ENCODE data around the gene CALHM1. TPM values are rescaled to one million over a fixed set of nuclear protein-coding genes. Genes with fewer than 3 reads are reported as not detected.

Gene CALHM1
- total and polyA plus RNA-seq, 2 of the 8 experiments (the other 6 are each of a cell fraction or from before 2014, with no cell fraction given): 0.29 to 0.34 TPM

- H3K79me2 ChIP-seq (ENCODE audit: control insufficient read depth in 1 of 2, insufficient read depth in 2 of 2, low read length in 2 of 2): no peaks in the 10 kb centered on the region
- H3K27me3 ChIP-seq (replicated peaks in 1 of 4; ENCODE audit: control insufficient read depth in 3 of 4, extremely low read depth in 1 of 4, insufficient read depth in 3 of 4, low read length in 3 of 4): no peaks in the 10 kb centered on the region; a peak in 2 of 7 replicates
- H3K14ac ChIP-seq (ENCODE audit: insufficient read length): no peak overlapping the region
- DNase-seq (ENCODE audit: low read depth in 1 of 2, low spot score in 2 of 2) (no peak), FAIRE-seq (no peak)
- WGBS, 2 experiments (ENCODE audit: extremely low coverage in 1 of 2, insufficient coverage in 1 of 2, insufficient read length in 1 of 2, insufficient replicate concordance in 2 of 2, low coverage in 1 of 2, low lambda C conversion rate in 2 of 2, missing lambda C conversion rate in 1 of 2): 80% methylated on average over 4 of the region's 4 CpGs; no CpG with 5 or more reads in 1 of the 2 experiments
- CTCF ChIA-PET (ENCODE audit: partially characterized antibody): interaction anchor here (0.8 to 6.0 kb wide), 12 partner anchors 9 to 152 kb away, joined by 3 to 47 read pairs (median 4); partner anchors contain the start of gene CALHM3
- no peak overlapping the region for H3K9ac ChIP-seq (replicated peaks in 1 of 4; ENCODE audit: extremely low read depth in 1 of 4, low read depth in 3 of 4, low read length in 3 of 4)
- H3K9me3 ChIP-seq (ENCODE audit: insufficient read depth in 2 of 2, low read depth in 1 of 2, low read length in 1 of 2): no peaks in the 10 kb centered on the region
- H3K36me3 ChIP-seq (ENCODE audit: control insufficient read depth in 2 of 4, insufficient read depth in 4 of 4, low read length in 3 of 4): no peaks in the 10 kb centered on the region
- no peak overlapping the region for H2BK15ac ChIP-seq (ENCODE audit: low read length)
- no peak overlapping the region for H2AFZ ChIP-seq (ENCODE audit: low read length)
- no peak overlapping the region for H3K4me2 ChIP-seq (ENCODE audit: insufficient read depth in 1 of 2, low read depth in 2 of 2, low read length in 2 of 2)
- POLR2A ChIA-PET (ENCODE audit: partially characterized antibody): interaction anchor here (0.7 to 1.4 kb wide), 5 partner anchors 9 to 25 kb away, joined by 3 to 4 read pairs (median 3); partner anchors contain the start of gene CALHM3
- H4K8ac ChIP-seq (ENCODE audit: extremely low read depth, insufficient read depth, low read length): no peak overlapping the region
- no peak overlapping the region for H2BK20ac ChIP-seq (ENCODE audit: low read length)
- peaks cover 0 to 19% (median 9%) of the 10 kb centered on the region in 4 experiments; a peak in 5 of 7 replicates for H3K4me1 ChIP-seq (replicated peaks in 1 of 4; ENCODE audit: control insufficient read depth in 3 of 4, insufficient read depth in 4 of 4, low read length in 3 of 4)
- no peak overlapping the region for H2AK5ac ChIP-seq (ENCODE audit: low read depth, low read length)
- H4K20me1 ChIP-seq (replicated peaks in 1 of 2; ENCODE audit: control insufficient read depth in 1 of 2, insufficient read depth in 2 of 2, low read length in 2 of 2): peaks cover 3% of the 10 kb centered on the region in 2 experiments
- H2BK12ac ChIP-seq (ENCODE audit: low read depth, low read length): no peak overlapping the region
- no peak overlapping the region for H2BK120ac ChIP-seq (replicated peaks; ENCODE audit: low read depth, low read length)
- no peak overlapping the region for H3K18ac ChIP-seq (ENCODE audit: extremely low read depth, low read length)
- no peak overlapping the region for H4K5ac ChIP-seq (ENCODE audit: insufficient read length, low read depth, low read length)
- no peaks in the 10 kb centered on the region for H3K79me1 ChIP-seq (ENCODE audit: low read depth, low read length)
- H4K91ac ChIP-seq (replicated peaks; ENCODE audit: insufficient read length, low read length): no peak overlapping the region
- no peak overlapping the region for H3K27ac ChIP-seq (ENCODE audit: low read depth, low read length)
- no peak overlapping the region for H3K4me3 ChIP-seq (ENCODE audit: extremely low read depth in 1 of 4, insufficient read depth in 2 of 4, low read depth in 3 of 4, low read length in 4 of 4)
- peaks cover 3% of the 10 kb centered on the region; the same call in 1 of the 2 replicates for H3K23me2 ChIP-seq (ENCODE audit: low read depth, low read length)
- no peak overlapping the region for H3K23ac ChIP-seq (ENCODE audit: insufficient read length)
- no peak overlapping the region for H3K4ac ChIP-seq (replicated peaks; ENCODE audit: insufficient read length, low read depth, low read length)
- H2BK5ac ChIP-seq (ENCODE audit: low read depth, low read length): no peak overlapping the region
- no peak overlapping the region for H3K56ac ChIP-seq (replicated peaks; ENCODE audit: insufficient read length, low read depth, low read length)
- no peak for TF ChIP-seq FOSL1 (IDR thresholded peaks at IDR 0.05; ENCODE audit: insufficient read depth, low read depth, low read length)
- TF ChIP-seq POLR2A (IDR thresholded peaks at IDR 0.05; ENCODE audit: control extremely low read depth in 1 of 2, low read depth in 2 of 2, low read length in 2 of 2): no peak
- TF ChIP-seq MAX (IDR thresholded peaks at IDR 0.05): no peak
- no peak for TF ChIP-seq CBX5 (IDR thresholded peaks at IDR 0.05; ENCODE audit: low read depth, low read length)
- TF ChIP-seq CREB1 (IDR thresholded peaks at IDR 0.05): no peak
- TF ChIP-seq HDAC2 (IDR thresholded peaks at IDR 0.05; ENCODE audit: borderline replicate concordance in 1 of 2, low read depth in 2 of 2, low read length in 2 of 2): no peak
- no peak for TF ChIP-seq ASH2L (IDR thresholded peaks at IDR 0.05; ENCODE audit: low read length)
- no peak for TF ChIP-seq POLR2AphosphoS5 (IDR thresholded peaks at IDR 0.05; ENCODE audit: low read depth, low read length)
- no peak for TF ChIP-seq EGR1 (IDR thresholded peaks at IDR 0.05; ENCODE audit: borderline replicate concordance, low read depth, low read length)
- TF ChIP-seq EZH2 (IDR thresholded peaks at IDR 0.05; ENCODE audit: low read depth, low read length, severe bottlenecking): no peak
- TF ChIP-seq TCF12 (IDR thresholded peaks at IDR 0.05; ENCODE audit: low read depth, low read length): no peak
- TF ChIP-seq BCL11A (IDR thresholded peaks at IDR 0.05; ENCODE audit: low read depth in 2 of 2, low read length in 2 of 2): no peak
- no peak for TF ChIP-seq CHD1 (IDR thresholded peaks at IDR 0.05; ENCODE audit: low read depth, low read length)
Observed at GRCh38 chr10:103454026-103454425, 4.7 kb downstream of the CALHM1 start.

Data from H1 (cell line).